A549 (cell line): Measurements from ENCODE around the gene JAZF1.

Experiments
- MAFK ChIP-seq: fragments of 450-650 bp; IDR thresholded peaks from 2 replicates; pipeline ENCODE4 v1.6.1; 2014; ENCODE audit not compliant: partially characterized antibody
- MYC ChIP-seq: IDR thresholded peaks from 2 replicates; pipeline ENCODE4 v1.6.1; 2012; ENCODE audit warnings: mild to moderate bottlenecking, inconsistent platforms, low read length, improper control_type of control experiment, borderline replicate concordance
- TP53 ChIP-seq: fragments of 250-450 bp; sonication (Bioruptor Pico); IDR thresholded peaks from 2 replicates; pipeline ENCODE4 v1.5.0; 2021; ENCODE audit warnings: mild to moderate bottlenecking, moderate library complexity
- TF ChIP-seq, protein P1 (sequence below): IDR thresholded peaks from 2 replicates; pipeline ENCODE4 v1.6.1; 2012
- TF ChIP-seq, protein P2 (sequence below): IDR thresholded peaks from 2 replicates; pipeline ENCODE4 v1.6.1; 2012
- TF ChIP-seq, protein P3 (sequence below): fragments of >200 bp; sonication (Bioruptor Twin); formaldehyde crosslinking; IDR thresholded peaks from 3 replicates; pipeline ENCODE4 v1.5.1; 2016
- TF ChIP-seq, protein P4 (sequence below): fragments of 200-600 bp; sonication (generic); IDR thresholded peaks from 2 replicates; pipeline ENCODE4 v1.6.1; 2016; ENCODE audit warnings: antibody characterized with exemption, mild to moderate bottlenecking, moderate library complexity

- TF ChIP-seq, protein P1, sequence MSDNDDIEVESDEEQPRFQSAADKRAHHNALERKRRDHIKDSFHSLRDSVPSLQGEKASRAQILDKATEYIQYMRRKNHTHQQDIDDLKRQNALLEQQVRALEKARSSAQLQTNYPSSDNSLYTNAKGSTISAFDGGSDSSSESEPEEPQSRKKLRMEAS: no peak
- TF ChIP-seq, protein P2, sequence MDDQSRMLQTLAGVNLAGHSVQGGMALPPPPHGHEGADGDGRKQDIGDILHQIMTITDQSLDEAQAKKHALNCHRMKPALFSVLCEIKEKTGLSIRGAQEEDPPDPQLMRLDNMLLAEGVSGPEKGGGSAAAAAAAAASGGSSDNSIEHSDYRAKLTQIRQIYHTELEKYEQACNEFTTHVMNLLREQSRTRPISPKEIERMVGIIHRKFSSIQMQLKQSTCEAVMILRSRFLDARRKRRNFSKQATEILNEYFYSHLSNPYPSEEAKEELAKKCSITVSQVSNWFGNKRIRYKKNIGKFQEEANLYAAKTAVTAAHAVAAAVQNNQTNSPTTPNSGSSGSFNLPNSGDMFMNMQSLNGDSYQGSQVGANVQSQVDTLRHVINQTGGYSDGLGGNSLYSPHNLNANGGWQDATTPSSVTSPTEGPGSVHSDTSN: no peak
- TF ChIP-seq MAFK: no peak
- no peak for TF ChIP-seq MYC
- TF ChIP-seq, protein P3, sequence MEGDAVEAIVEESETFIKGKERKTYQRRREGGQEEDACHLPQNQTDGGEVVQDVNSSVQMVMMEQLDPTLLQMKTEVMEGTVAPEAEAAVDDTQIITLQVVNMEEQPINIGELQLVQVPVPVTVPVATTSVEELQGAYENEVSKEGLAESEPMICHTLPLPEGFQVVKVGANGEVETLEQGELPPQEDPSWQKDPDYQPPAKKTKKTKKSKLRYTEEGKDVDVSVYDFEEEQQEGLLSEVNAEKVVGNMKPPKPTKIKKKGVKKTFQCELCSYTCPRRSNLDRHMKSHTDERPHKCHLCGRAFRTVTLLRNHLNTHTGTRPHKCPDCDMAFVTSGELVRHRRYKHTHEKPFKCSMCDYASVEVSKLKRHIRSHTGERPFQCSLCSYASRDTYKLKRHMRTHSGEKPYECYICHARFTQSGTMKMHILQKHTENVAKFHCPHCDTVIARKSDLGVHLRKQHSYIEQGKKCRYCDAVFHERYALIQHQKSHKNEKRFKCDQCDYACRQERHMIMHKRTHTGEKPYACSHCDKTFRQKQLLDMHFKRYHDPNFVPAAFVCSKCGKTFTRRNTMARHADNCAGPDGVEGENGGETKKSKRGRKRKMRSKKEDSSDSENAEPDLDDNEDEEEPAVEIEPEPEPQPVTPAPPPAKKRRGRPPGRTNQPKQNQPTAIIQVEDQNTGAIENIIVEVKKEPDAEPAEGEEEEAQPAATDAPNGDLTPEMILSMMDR: no peak
- TF ChIP-seq TP53 (CRISPR knock-in tag): no peak
- TF ChIP-seq, protein P4, sequence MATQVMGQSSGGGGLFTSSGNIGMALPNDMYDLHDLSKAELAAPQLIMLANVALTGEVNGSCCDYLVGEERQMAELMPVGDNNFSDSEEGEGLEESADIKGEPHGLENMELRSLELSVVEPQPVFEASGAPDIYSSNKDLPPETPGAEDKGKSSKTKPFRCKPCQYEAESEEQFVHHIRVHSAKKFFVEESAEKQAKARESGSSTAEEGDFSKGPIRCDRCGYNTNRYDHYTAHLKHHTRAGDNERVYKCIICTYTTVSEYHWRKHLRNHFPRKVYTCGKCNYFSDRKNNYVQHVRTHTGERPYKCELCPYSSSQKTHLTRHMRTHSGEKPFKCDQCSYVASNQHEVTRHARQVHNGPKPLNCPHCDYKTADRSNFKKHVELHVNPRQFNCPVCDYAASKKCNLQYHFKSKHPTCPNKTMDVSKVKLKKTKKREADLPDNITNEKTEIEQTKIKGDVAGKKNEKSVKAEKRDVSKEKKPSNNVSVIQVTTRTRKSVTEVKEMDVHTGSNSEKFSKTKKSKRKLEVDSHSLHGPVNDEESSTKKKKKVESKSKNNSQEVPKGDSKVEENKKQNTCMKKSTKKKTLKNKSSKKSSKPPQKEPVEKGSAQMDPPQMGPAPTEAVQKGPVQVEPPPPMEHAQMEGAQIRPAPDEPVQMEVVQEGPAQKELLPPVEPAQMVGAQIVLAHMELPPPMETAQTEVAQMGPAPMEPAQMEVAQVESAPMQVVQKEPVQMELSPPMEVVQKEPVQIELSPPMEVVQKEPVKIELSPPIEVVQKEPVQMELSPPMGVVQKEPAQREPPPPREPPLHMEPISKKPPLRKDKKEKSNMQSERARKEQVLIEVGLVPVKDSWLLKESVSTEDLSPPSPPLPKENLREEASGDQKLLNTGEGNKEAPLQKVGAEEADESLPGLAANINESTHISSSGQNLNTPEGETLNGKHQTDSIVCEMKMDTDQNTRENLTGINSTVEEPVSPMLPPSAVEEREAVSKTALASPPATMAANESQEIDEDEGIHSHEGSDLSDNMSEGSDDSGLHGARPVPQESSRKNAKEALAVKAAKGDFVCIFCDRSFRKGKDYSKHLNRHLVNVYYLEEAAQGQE: no peak
Observed at GRCh38 chr7:28169230-28169629, 11.4 kb downstream of the JAZF1 start.
